Retinal pigment epithelial cell (primary cell): Measurements from ENCODE around the gene FDXR.

Experiments
- DNase-seq: peaks from one replicate; pipeline ENCODE4 v3.0.0-alpha.2; 2010; ENCODE audit warnings: low read depth
- H3K4me3 ChIP-seq: 2 replicates; pipeline ENCODE4 v1.5.1; 2011; ENCODE audit warnings: mild to moderate bottlenecking, low read length, control low read depth, moderate library complexity
- TF ChIP-seq, protein P1 (sequence below): conservative IDR thresholded peaks from 2 replicates; pipeline ENCODE4 v1.5.1; 2011; ENCODE audit warnings: low read depth, low read length, control low read depth, inconsistent platforms

FDXR gene

DNA sequence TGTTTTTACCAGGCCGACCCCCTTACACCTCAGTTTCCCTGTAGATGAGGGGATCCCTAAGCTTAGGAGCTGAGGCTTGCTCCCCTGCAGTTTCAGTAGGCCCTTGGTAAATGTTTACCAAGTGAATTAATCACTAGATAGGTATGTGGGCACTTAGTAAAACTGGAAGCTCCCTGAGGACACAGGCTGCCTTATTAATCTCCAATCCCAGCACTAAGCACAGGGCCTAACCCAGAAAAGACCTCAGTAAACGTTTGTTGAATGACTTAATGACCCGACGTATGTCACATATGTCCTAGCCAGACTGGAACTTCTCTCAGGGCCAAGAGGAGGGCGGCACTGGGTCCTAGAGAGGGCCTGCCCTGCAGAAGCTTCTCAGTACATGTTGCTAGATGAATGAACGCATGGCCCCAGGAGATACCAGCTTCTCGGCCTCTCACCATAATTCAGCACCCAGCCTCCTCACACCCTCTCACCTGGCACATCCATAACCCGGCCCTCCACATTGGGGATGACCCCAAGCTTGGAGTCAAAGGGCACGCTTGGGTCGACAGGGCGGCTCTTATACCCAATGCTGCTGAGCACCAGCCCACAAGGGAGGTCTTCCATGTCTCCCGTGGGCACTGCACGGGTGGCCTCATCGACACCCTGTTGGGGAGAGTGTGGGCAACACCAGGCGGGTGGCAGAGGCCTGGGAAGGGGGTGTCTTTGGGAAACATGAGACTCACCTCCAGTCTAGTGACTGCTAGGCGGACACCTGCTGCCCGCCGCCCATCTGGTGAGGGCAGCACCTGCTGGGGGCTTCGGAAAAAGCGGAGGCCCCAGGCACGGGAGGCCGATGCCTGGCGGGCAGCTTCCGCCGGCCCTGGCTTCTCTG is 9.1 kb downstream of the FDXR start:
- TF ChIP-seq, protein P1, sequence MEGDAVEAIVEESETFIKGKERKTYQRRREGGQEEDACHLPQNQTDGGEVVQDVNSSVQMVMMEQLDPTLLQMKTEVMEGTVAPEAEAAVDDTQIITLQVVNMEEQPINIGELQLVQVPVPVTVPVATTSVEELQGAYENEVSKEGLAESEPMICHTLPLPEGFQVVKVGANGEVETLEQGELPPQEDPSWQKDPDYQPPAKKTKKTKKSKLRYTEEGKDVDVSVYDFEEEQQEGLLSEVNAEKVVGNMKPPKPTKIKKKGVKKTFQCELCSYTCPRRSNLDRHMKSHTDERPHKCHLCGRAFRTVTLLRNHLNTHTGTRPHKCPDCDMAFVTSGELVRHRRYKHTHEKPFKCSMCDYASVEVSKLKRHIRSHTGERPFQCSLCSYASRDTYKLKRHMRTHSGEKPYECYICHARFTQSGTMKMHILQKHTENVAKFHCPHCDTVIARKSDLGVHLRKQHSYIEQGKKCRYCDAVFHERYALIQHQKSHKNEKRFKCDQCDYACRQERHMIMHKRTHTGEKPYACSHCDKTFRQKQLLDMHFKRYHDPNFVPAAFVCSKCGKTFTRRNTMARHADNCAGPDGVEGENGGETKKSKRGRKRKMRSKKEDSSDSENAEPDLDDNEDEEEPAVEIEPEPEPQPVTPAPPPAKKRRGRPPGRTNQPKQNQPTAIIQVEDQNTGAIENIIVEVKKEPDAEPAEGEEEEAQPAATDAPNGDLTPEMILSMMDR = no peak
- DNase-seq = no peak
- no peak overlapping the region for H3K4me3 ChIP-seq

DNA sequence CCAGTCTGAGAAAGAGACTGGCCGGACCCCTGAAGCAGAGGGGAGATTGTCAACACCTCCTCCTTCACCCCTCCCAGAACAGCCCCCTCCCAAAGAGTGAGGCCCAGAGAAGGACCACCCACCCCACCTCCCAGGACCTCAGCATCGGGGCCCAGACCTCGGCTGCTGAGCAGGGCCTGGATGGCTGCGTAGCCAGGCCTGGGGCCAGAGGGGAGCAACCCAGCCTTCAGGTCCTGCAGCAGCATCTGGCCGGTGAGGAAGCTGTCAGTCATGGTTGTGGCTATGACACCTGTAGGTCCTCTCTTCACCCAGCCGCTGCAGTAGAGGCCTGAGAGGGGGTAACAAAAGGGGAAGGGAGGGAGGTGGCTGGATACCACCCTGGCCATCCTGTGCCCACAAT is 9.9 kb downstream of the FDXR start:
- TF ChIP-seq, protein P1 = no peak
- no peak for DNase-seq
- H3K4me3 ChIP-seq = no peak overlapping the region

GRCh38 chr17:74862108-74862901 is 10.5 kb downstream of the FDXR start:
- H3K4me3 ChIP-seq = no peak overlapping the region
- TF ChIP-seq, protein P1 = peak; percentile 84
- no peak for DNase-seq

- DNase-seq = no peak
- no peak overlapping the region for H3K4me3 ChIP-seq
- TF ChIP-seq, protein P1 = no peak
Observed at GRCh38 chr17:74861662-74862107, 11.1 kb downstream of the FDXR start.

DNA sequence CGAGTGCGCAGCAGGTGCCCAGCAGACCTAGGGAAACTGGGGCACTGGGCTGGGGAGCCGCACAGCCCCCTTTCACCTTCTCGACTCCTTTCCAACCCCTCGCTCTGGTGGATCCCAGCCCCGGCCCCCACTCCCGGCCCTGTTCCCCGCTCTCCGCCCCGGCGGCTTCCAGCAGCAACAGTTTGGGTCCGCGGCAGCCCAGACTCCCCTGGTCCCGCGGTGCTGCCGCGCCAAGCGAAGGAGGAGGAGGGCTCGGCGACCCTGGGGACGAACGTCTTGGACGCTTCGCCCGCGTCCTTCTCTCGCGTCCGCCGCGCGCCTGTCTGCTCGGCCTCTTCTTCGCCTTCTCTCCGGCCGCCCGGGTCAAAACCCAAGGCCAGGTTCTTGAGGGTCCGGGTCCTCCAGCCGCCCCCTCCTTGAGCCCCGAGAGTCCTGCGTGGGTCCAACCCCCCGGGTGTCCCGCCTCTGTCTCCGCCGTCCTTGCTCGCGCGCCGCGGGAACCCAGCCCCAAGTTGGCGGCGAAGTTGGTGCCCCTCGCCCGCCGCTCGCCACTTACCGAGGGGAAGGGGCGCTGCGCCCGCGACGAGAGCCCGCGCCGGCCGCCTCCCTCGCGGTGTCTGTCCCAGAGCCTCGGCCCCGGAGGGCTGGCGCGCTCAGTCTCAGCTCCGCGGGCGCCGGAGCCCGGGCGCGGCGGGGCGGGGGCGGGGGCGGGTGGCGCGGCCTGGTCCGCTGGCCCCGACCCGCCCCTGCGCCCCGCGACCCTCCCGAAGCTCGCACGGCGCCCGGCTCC is 11.7 kb downstream of the FDXR start:
- H3K4me3 ChIP-seq = no peak overlapping the region
- TF ChIP-seq, protein P1 = no peak
- no peak for DNase-seq

GRCh38 chr17:74860229-74860871 is 12.4 kb downstream of the FDXR start:
- H3K4me3 ChIP-seq = no peak overlapping the region
- TF ChIP-seq, protein P1 = no peak
- DNase-seq = no peak
